K562 (cell line): ENCODE results near the gene VBP1. TPM values are rescaled to one million over a fixed set of nuclear protein-coding genes. Genes with fewer than 3 reads are reported as not detected.

Experiments used
- FOSL1 ChIP-seq: fragments of 200-800 bp; sonication (Bioruptor generic); conservative IDR thresholded peaks from 2 replicates; pipeline ENCODE4 v1.6.1; 2016; ENCODE audit warnings: missing genetic modification characterization, missing compliant biosample characterization
- HDAC2 ChIP-seq: fragments of 450-650 bp; IDR thresholded peaks from 2 replicates; pipeline ENCODE4 v1.6.1; 2016; ENCODE audit warnings: mild to moderate bottlenecking
- JUND ChIP-seq, 2 experiments: IDR thresholded peaks; 2 replicates in 1 of 2; 3 replicates in 1 of 2; pipeline ENCODE4 v1.6.1; 2011; ENCODE audit warnings: borderline replicate concordance in 2 of 2, low read depth in 2 of 2, low read length in 2 of 2, improper control_type of control experiment in 1 of 2, missing biosample characterization in 1 of 2, missing genetic modification characterization in 1 of 2, missing genetic modification reagents in 1 of 2
- MAFF ChIP-seq: IDR thresholded peaks from 2 replicates; pipeline ENCODE4 v1.6.1; 2012; ENCODE audit warnings: low read length, improper control_type of control experiment
- NFATC3 ChIP-seq: fragments of 450-650 bp; IDR thresholded peaks from 2 replicates; pipeline ENCODE4 v1.6.1; 2017; ENCODE audit warnings: mild to moderate bottlenecking
- POLR2AphosphoS5 ChIP-seq: IDR thresholded peaks from 2 replicates; pipeline ENCODE4 v1.6.1; 2011; ENCODE audit warnings: mild to moderate bottlenecking, low read depth, low read length, moderate library complexity; ENCODE audit not compliant: control insufficient read depth, insufficient read depth
- PTRF ChIP-seq: fragments of 450-650 bp; IDR thresholded peaks from 2 replicates; pipeline ENCODE4 v1.6.1; 2016; ENCODE audit warnings: mild to moderate bottlenecking, missing genetic modification characterization, missing compliant biosample characterization
- PURB ChIP-seq: sonication (generic); formaldehyde crosslinking; IDR thresholded peaks from 2 replicates; pipeline ENCODE4 v1.9.0; 2021; ENCODE audit warnings: low read depth, mild to moderate bottlenecking, missing genetic modification reagents
- RBBP5 ChIP-seq: fragments of 200-600 bp; sonication (generic); IDR thresholded peaks from 2 replicates; pipeline ENCODE4 v1.6.1; 2012; ENCODE audit warnings: borderline replicate concordance, mild to moderate bottlenecking, low read length, control low read depth, inconsistent platforms; ENCODE audit not compliant: insufficient read depth, poor library complexity, severe bottlenecking
- SMARCE1 ChIP-seq: fragments of 450-650 bp; IDR thresholded peaks from 2 replicates; pipeline ENCODE4 v1.7.1; 2016; ENCODE audit warnings: mild to moderate bottlenecking
- TFAP4 ChIP-seq: sonication (generic); formaldehyde crosslinking; IDR thresholded peaks from 2 replicates; pipeline ENCODE4 v1.8.0; 2022; ENCODE audit warnings: missing genetic modification reagents, mild to moderate bottlenecking, moderate library complexity, borderline replicate concordance
- ZNF133 ChIP-seq: fragments of 250-450 bp; sonication (Bioruptor Pico); IDR thresholded peaks from 2 replicates; pipeline ENCODE4 v1.4.0; 2020; ENCODE audit warnings: mild to moderate bottlenecking
- ZNF143 ChIP-seq: sonication (generic); formaldehyde crosslinking; IDR thresholded peaks from 2 replicates; pipeline ENCODE4 v1.9.0; 2022; ENCODE audit warnings: mild to moderate bottlenecking, missing genetic modification reagents
- ZNF511 ChIP-seq: sonication (generic); formaldehyde crosslinking; IDR thresholded peaks from 2 replicates; pipeline ENCODE4 v1.8.0; 2022; ENCODE audit warnings: mild to moderate bottlenecking, missing genetic modification reagents
- polyA plus RNA-seq, 8 experiments: library from polyadenylated mRNA; depleted of rRNA in 4 of 8; stranded (reverse) in 5 of 8; unstranded in 3 of 8; fragments of >200 nt; fragmentation: Nextera tagmentation in 2 of 8; fragmentation: Illumina TruSeq in 1 of 8; extraction: Ambion mirVana in 2 of 8; extraction: Trizol in 1 of 8; gene quantifications; 2 replicates each; pipeline versions ENCODE4 v1.2.1 to v1.2.3, GENCODE V29; 2011 to 2014; ENCODE audit warnings: inconsistent platforms in 1 of 8, missing spikeins in 1 of 8
- total RNA-seq, 7 experiments: library from RNA; depleted of rRNA in 6 of 7; stranded (reverse); fragments of >200 nt in 6 of 7; fragmentation: Illumina TruSeq in 2 of 7; extraction: Trizol in 2 of 7; gene quantifications; 2 replicates each; pipeline versions ENCODE4 v1.2.1 to v1.2.3, GENCODE V29; 2011 to 2021; ENCODE audit warnings: low replicate concordance in 1 of 7
- TF ChIP-seq, protein P1 (sequence below), 2 experiments: fragments of 450-650 bp; IDR thresholded peaks; 2 replicates each; pipeline ENCODE4 v1.6.1; 2016; ENCODE audit warnings: mild to moderate bottlenecking in 2 of 2, borderline replicate concordance in 1 of 2, low read depth in 1 of 2, moderate library complexity in 1 of 2

Gene VBP1
- total and polyA plus RNA-seq, 9 of the 15 experiments (the other 6 are each of a cell fraction or from before 2014, with no cell fraction given): 83.2 to 263 (median 151) TPM

GRCh38 chrX:155216179-155216939 is at the start of gene VBP1 (continued):
- TF ChIP-seq, protein P1, sequence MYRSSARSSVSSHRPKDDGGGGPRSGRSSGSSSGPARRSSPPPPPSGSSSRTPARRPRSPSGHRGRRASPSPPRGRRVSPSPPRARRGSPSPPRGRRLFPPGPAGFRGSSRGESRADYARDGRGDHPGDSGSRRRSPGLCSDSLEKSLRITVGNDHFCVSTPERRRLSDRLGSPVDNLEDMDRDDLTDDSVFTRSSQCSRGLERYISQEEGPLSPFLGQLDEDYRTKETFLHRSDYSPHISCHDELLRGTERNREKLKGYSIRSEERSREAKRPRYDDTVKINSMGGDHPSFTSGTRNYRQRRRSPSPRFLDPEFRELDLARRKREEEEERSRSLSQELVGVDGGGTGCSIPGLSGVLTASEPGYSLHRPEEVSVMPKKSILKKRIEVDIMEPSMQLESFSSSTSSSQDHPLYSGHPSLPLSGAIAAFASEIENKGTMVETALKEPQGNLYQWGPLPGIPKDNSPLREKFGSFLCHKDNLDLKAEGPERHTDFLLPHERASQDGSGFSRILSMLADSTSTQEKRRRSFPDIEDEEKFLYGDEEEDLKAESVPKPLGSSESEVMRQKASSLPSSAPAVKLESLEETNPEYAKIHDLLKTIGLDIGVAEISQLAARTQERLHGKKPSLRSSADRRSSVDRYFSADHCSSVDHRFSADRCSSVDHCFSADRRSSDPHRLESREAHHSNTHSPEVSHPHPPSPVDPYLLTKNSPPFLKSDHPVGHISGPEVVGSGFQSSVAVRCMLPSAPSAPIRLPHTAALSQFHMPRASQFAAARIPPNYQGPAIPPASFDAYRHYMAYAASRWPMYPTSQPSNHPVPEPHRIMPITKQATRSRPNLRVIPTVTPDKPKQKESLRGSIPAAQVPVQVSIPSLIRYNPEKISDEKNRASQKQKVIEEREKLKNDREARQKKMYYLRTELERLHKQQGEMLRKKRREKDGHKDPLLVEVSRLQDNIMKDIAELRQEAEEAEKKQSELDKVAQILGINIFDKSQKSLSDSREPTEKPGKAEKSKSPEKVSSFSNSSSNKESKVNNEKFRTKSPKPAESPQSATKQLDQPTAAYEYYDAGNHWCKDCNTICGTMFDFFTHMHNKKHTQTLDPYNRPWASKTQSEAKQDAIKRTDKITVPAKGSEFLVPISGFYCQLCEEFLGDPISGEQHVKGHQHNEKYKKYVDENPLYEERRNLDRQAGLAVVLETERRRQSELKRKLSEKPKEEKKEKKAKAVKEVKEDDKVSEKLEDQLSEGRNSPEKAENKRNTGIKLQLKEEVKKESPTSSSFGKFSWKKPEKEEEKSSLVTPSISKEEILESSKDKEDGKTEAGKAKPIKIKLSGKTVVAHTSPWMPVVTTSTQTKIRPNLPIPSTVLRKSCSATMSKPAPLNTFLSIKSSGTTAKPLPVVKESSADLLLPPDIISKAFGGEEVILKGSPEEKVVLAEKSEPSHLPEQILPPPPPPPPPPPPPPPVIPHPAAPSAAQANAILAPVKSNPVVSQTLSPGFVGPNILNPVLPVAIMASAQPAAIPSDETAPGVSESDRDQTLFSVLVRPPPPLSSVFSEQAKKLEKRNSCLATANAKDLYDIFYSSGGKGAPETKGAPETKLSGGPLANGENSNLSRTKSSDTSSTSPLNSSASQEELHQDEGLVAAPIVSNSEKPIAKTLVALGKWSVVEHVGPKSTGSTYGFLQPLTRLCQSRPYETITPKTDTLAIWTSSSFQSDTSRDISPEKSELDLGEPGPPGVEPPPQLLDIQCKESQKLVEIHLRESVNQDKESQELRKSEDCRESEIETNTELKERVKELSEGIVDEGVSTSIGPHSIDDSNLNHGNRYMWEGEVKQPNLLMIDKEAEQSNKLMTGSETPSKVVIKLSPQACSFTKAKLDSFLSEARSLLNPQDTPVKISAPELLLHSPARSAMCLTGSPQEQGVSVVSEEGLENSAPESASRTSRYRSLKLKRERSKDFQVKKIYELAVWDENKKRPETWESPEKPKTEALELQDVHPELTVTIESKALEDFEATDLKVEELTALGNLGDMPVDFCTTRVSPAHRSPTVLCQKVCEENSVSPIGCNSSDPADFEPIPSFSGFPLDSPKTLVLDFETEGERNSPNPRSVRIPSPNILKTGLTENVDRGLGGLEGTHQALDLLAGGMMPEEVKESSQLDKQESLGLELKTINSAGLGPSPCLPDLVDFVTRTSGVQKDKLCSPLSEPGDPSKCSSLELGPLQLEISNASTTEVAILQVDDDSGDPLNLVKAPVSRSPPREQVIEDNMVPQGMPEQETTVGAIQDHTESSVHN (IDR thresholded peaks at IDR 0.05; ENCODE audit: borderline replicate concordance in 1 of 2, low read depth in 1 of 2): no peak
- TF ChIP-seq NFATC3: no peak
- TF ChIP-seq MAFF: no peak
- no peak for TF ChIP-seq HDAC2
- no peak for TF ChIP-seq SMARCE1
- TF ChIP-seq PTRF (tag): no peak
- no peak for TF ChIP-seq RBBP5
- TF ChIP-seq ZNF133 (CRISPR knock-in tag): no peak
- TF ChIP-seq ZNF143 (CRISPR knock-in tag): no peak
- TF ChIP-seq TFAP4 (CRISPR knock-in tag): peak; percentile 33; the same call in 1 of the 2 replicates
- TF ChIP-seq JUND (IDR thresholded peaks at IDR 0.05; ENCODE audit: borderline replicate concordance, low read depth, low read length): no peak
- TF ChIP-seq JUND (tag; IDR thresholded peaks at IDR 0.05; ENCODE audit: borderline replicate concordance, low read depth, low read length): no peak
- no peak for TF ChIP-seq FOSL1 (tag)
- no peak for TF ChIP-seq ZNF511 (CRISPR knock-in tag)
- TF ChIP-seq POLR2AphosphoS5: peak; percentile 55
- TF ChIP-seq PURB (CRISPR knock-in tag): no peak
